K562 (cell line): ENCODE data around the gene HIPK2. TPM values are rescaled to one million over a fixed set of nuclear protein-coding genes. Genes with fewer than 3 reads are reported as not detected.
A peak's percentile ranks its signal among the peaks of the same experiment; 100 is the strongest.

Experiments
- DPF2 ChIP-seq: fragments of 450-650 bp; IDR thresholded peaks from 2 replicates; pipeline ENCODE4 v1.6.1; 2016
- EHMT2 ChIP-seq: fragments of 450-650 bp; IDR thresholded peaks from 2 replicates; pipeline ENCODE4 v1.6.1; 2018; ENCODE audit warnings: antibody characterized with exemption
- EZH2 ChIP-seq: IDR thresholded peaks from 2 replicates; pipeline ENCODE4 v1.6.1; 2012; ENCODE audit warnings: low read depth, mild to moderate bottlenecking, inconsistent platforms, low read length, borderline replicate concordance
- FUS ChIP-seq: fragments of 200-400 bp; formaldehyde crosslinking; optimal IDR thresholded peaks from 2 replicates; pipeline ENCODE3; 2017; ENCODE audit warnings: low read depth, low read length
- GABPB1 ChIP-seq: sonication (generic); formaldehyde crosslinking; IDR thresholded peaks from 2 replicates; pipeline ENCODE4 v1.8.0; 2022; ENCODE audit warnings: mild to moderate bottlenecking, missing genetic modification reagents
- HOXB6 ChIP-seq: fragments of 250-450 bp; sonication (Bioruptor Pico); IDR thresholded peaks from 2 replicates; pipeline ENCODE4 v1.5.1; 2022; ENCODE audit warnings: mild to moderate bottlenecking, borderline replicate concordance
- KAT2B ChIP-seq: IDR thresholded peaks from one replicate; pipeline ENCODE4 v1.6.1; 2012; ENCODE audit warnings: low read depth, mild to moderate bottlenecking, control low read depth, inconsistent platforms, low read length, moderate library complexity
- KLF16 ChIP-seq: IDR thresholded peaks from 2 replicates; pipeline ENCODE4 v1.6.1; 2016; ENCODE audit warnings: antibody characterized with exemption
- L3MBTL2 ChIP-seq: fragments of 450-650 bp; IDR thresholded peaks from 2 replicates; pipeline ENCODE4 v1.6.1; 2016; ENCODE audit warnings: mild to moderate bottlenecking, moderate library complexity
- NR2C2 ChIP-seq, 2 experiments: fragments of 200-800 bp in 1 of 2; sonication (Bioruptor generic) in 1 of 2; sonication (generic) in 1 of 2; formaldehyde crosslinking in 1 of 2; IDR thresholded peaks; 2 replicates each; pipeline versions ENCODE4 v1.6.1 to v1.8.0; 2016 to 2022; ENCODE audit warnings: mild to moderate bottlenecking in 1 of 2, missing compliant biosample characterization in 1 of 2, missing genetic modification characterization in 1 of 2, missing genetic modification reagents in 1 of 2
- NR4A1 ChIP-seq, 2 experiments: fragments of 250-450 bp in 1 of 2; fragments of 450-650 bp in 1 of 2; sonication (Bioruptor Pico) in 1 of 2; IDR thresholded peaks; 2 replicates each; pipeline versions ENCODE4 v1.4.0 to v1.6.1; 2016 to 2020; ENCODE audit warnings: mild to moderate bottlenecking in 2 of 2, missing compliant biosample characterization in 1 of 2, missing genetic modification characterization in 1 of 2, moderate library complexity in 1 of 2
- RFX5 ChIP-seq: IDR thresholded peaks from 2 replicates; pipeline ENCODE4 v1.6.1; 2011; ENCODE audit warnings: low read depth, mild to moderate bottlenecking, improper control_type of control experiment, low read length
- SPI1 ChIP-seq: IDR thresholded peaks from 2 replicates; pipeline ENCODE4 v1.6.1; 2011; ENCODE audit warnings: low read depth, low read length, control low read depth, borderline replicate concordance
- SRSF3 ChIP-seq: fragments of 200-400 bp; formaldehyde crosslinking; IDR thresholded peaks from 2 replicates; pipeline ENCODE4 v1.6.1; 2016; ENCODE audit warnings: mild to moderate bottlenecking, low read length, moderate library complexity; ENCODE audit not compliant: insufficient read depth
- TCF3 ChIP-seq: sonication (generic); formaldehyde crosslinking; IDR thresholded peaks from 2 replicates; pipeline ENCODE4 v1.4.0; 2020; ENCODE audit warnings: mild to moderate bottlenecking, missing genetic modification reagents
- TRIM25 ChIP-seq: fragments of 450-650 bp; IDR thresholded peaks from 2 replicates; pipeline ENCODE4 v1.7.0; 2016; ENCODE audit warnings: borderline replicate concordance
- U2AF1 ChIP-seq: fragments of 200-400 bp; formaldehyde crosslinking; optimal IDR thresholded peaks from 2 replicates; pipeline ENCODE3; 2017; ENCODE audit warnings: mild to moderate bottlenecking, low read depth, low read length, moderate library complexity
- ZBTB43 ChIP-seq: sonication (generic); formaldehyde crosslinking; IDR thresholded peaks from 2 replicates; pipeline ENCODE4 v1.8.0; 2023; ENCODE audit warnings: mild to moderate bottlenecking, missing genetic modification reagents
- ZNF232 ChIP-seq: sonication (generic); formaldehyde crosslinking; IDR thresholded peaks from 2 replicates; pipeline ENCODE4 v1.8.0; 2022; ENCODE audit warnings: mild to moderate bottlenecking, missing genetic modification reagents
- ZSCAN29 ChIP-seq: fragments of 450-650 bp; IDR thresholded peaks from 2 replicates; pipeline ENCODE4 v1.6.1; 2017
- polyA plus RNA-seq, 8 experiments: library from polyadenylated mRNA; depleted of rRNA in 4 of 8; stranded (reverse) in 5 of 8; unstranded in 3 of 8; fragments of >200 nt; fragmentation: Nextera tagmentation in 2 of 8; fragmentation: Illumina TruSeq in 1 of 8; extraction: Ambion mirVana in 2 of 8; extraction: Trizol in 1 of 8; gene quantifications; 2 replicates each; pipeline versions ENCODE4 v1.2.1 to v1.2.3, GENCODE V29; 2011 to 2014; ENCODE audit warnings: inconsistent platforms in 1 of 8, missing spikeins in 1 of 8
- total RNA-seq, 7 experiments: library from RNA; depleted of rRNA in 6 of 7; stranded (reverse); fragments of >200 nt in 6 of 7; fragmentation: Illumina TruSeq in 2 of 7; extraction: Trizol in 2 of 7; gene quantifications; 2 replicates each; pipeline versions ENCODE4 v1.2.1 to v1.2.3, GENCODE V29; 2011 to 2021; ENCODE audit warnings: low replicate concordance in 1 of 7
- TF ChIP-seq, protein P1 (sequence below): fragments of 250-450 bp; sonication (Bioruptor Pico); IDR thresholded peaks from 2 replicates; pipeline ENCODE4 v1.4.0; 2020; ENCODE audit warnings: mild to moderate bottlenecking, moderate library complexity

Gene HIPK2
- total and polyA plus RNA-seq, 9 of the 15 experiments (the other 6 are each of a cell fraction or from before 2014, with no cell fraction given): 0.69 to 19.8 (median 5.1) TPM

GRCh38 chr7:139645572-139646523 is 131.9 kb downstream of the HIPK2 start (continued):
- TF ChIP-seq ZNF232: no peak
- no peak for TF ChIP-seq TRIM25
- TF ChIP-seq FUS: no peak
- TF ChIP-seq U2AF1: no peak
- no peak for TF ChIP-seq DPF2
- TF ChIP-seq RFX5: no peak
- no peak for TF ChIP-seq L3MBTL2
- no peak for TF ChIP-seq NR2C2 (CRISPR knock-in tag; IDR thresholded peaks at IDR 0.05)
- TF ChIP-seq NR2C2 (tag; IDR thresholded peaks at IDR 0.05): 0 out of 2 replicates have a peak, but pooled peaks have one; percentile 20
- TF ChIP-seq ZSCAN29: no peak
- no peak for TF ChIP-seq SRSF3
- no peak for TF ChIP-seq EHMT2
- TF ChIP-seq, protein P1, sequence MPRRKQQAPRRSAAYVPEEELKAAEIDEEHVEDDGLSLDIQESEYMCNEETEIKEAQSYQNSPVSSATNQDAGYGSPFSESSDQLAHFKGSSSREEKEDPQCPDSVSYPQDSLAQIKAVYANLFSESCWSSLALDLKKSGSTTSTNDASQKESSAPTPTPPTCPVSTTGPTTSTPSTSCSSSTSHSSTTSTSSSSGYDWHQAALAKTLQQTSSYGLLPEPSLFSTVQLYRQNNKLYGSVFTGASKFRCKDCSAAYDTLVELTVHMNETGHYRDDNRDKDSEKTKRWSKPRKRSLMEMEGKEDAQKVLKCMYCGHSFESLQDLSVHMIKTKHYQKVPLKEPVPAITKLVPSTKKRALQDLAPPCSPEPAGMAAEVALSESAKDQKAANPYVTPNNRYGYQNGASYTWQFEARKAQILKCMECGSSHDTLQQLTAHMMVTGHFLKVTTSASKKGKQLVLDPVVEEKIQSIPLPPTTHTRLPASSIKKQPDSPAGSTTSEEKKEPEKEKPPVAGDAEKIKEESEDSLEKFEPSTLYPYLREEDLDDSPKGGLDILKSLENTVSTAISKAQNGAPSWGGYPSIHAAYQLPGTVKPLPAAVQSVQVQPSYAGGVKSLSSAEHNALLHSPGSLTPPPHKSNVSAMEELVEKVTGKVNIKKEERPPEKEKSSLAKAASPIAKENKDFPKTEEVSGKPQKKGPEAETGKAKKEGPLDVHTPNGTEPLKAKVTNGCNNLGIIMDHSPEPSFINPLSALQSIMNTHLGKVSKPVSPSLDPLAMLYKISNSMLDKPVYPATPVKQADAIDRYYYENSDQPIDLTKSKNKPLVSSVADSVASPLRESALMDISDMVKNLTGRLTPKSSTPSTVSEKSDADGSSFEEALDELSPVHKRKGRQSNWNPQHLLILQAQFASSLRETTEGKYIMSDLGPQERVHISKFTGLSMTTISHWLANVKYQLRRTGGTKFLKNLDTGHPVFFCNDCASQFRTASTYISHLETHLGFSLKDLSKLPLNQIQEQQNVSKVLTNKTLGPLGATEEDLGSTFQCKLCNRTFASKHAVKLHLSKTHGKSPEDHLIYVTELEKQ (CRISPR knock-in tag): no peak
- TF ChIP-seq SPI1: no peak
- no peak for TF ChIP-seq KAT2B
- TF ChIP-seq GABPB1 (CRISPR knock-in tag): 0 out of 2 replicates have a peak, but pooled peaks have one; percentile 55
- TF ChIP-seq TCF3 (CRISPR knock-in tag): peak; percentile 44; the same call in 1 of the 2 replicates
- no peak for TF ChIP-seq EZH2
- TF ChIP-seq KLF16: no peak; the same call in 1 of the 2 replicates
- TF ChIP-seq HOXB6 (CRISPR knock-in tag): no peak
- TF ChIP-seq ZBTB43 (CRISPR knock-in tag): no peak
- TF ChIP-seq NR4A1 (CRISPR knock-in tag; IDR thresholded peaks at IDR 0.05): no peak
- no peak for TF ChIP-seq NR4A1 (tag; IDR thresholded peaks at IDR 0.05)
